Measurements from ENCODE around the gene WDPCP. TPM values are rescaled to one million over a fixed set of nuclear protein-coding genes. Genes with fewer than 3 reads are reported as not detected.
A peak's percentile ranks its signal among the peaks of the same experiment; 100 is the strongest.

Gene WDPCP
- total and polyA plus RNA-seq, 2 of the 13 experiments (the other 11 are each of a cell fraction or from before 2014, with no cell fraction given), result 2.9 to 5.2 TPM

DNA sequence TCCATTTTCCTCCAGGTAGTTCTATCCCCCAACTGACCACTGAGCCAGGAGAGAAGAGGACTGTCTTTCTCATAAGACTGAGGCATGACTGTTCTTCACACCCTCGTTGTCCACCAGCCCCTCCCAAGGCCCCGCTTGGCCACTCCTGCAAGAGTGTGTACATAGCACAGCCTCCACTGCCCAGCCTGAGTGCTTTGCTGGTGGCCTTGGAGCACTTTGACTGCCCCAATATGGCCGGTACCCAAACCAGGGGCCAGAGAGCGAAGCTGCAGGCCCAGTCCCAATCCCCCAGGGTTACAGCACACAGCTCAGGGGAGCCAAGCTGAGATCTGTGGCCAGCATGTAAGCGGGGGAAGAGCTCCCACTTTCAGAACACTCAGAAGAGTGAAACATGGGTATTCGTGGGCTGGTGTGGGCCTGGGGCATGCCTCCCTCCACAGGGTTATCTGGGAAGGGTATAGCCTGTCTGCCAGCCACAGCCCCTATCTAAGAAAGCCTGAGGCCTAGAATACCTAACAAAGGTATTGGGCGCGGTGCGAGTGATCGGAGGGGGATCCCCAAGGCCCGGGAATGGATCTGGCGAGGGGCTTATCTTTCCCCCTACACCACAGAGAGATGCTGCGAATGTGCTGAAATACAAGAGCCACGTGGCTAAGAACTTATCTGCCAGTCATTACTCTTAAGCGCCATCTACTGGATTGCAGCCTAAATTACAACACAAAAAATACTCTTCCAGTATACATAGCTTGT lies 163.8 kb downstream of the WDPCP start (continued):
- no peak for TF ChIP-seq AKNA (CRISPR knock-in tag; IDR thresholded peaks at IDR 0.05; ENCODE audit: borderline replicate concordance)
- TF ChIP-seq, protein P1, sequence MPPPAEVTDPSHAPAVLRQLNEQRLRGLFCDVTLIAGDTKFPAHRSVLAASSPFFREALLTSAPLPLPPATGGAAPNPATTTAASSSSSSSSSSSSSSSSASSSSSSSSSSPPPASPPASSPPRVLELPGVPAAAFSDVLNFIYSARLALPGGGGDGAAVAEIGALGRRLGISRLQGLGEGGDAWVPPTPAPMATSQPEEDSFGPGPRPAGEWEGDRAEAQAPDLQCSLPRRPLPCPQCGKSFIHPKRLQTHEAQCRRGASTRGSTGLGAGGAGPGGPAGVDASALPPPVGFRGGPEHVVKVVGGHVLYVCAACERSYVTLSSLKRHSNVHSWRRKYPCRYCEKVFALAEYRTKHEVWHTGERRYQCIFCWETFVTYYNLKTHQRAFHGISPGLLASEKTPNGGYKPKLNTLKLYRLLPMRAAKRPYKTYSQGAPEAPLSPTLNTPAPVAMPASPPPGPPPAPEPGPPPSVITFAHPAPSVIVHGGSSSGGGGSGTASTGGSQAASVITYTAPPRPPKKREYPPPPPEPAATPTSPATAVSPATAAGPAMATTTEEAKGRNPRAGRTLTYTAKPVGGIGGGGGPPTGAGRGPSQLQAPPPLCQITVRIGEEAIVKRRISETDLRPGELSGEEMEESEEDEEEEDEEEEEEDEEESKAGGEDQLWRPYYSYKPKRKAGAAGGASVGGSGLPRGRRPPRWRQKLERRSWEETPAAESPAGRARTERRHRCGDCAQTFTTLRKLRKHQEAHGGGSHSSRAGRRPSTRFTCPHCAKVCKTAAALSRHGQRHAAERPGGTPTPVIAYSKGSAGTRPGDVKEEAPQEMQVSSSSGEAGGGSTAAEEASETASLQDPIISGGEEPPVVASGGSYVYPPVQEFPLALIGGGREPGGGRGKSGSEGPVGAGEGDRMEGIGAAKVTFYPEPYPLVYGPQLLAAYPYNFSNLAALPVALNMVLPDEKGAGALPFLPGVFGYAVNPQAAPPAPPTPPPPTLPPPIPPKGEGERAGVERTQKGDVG (CRISPR knock-in tag; IDR thresholded peaks at IDR 0.05; ENCODE audit: borderline replicate concordance), result no peak
- TF ChIP-seq, protein P2, sequence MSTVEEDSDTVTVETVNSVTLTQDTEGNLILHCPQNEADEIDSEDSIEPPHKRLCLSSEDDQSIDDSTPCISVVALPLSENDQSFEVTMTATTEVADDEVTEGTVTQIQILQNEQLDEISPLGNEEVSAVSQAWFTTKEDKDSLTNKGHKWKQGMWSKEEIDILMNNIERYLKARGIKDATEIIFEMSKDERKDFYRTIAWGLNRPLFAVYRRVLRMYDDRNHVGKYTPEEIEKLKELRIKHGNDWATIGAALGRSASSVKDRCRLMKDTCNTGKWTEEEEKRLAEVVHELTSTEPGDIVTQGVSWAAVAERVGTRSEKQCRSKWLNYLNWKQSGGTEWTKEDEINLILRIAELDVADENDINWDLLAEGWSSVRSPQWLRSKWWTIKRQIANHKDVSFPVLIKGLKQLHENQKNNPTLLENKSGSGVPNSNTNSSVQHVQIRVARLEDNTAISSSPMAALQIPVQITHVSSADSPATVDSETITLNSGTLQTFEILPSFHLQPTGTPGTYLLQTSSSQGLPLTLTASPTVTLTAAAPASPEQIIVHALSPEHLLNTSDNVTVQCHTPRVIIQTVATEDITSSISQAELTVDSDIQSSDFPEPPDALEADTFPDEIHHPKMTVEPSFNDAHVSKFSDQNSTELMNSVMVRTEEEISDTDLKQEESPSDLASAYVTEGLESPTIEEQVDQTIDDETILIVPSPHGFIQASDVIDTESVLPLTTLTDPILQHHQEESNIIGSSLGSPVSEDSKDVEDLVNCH (CRISPR knock-in tag; IDR thresholded peaks at IDR 0.05), result no peak
- TF ChIP-seq ZNF441 (CRISPR knock-in tag; IDR thresholded peaks at IDR 0.05; ENCODE audit: borderline replicate concordance), result no peak
- TF ChIP-seq ZNF124 (CRISPR knock-in tag; IDR thresholded peaks at IDR 0.05), result no peak
- no peak for TF ChIP-seq SRSF1 (optimal IDR thresholded peaks at IDR 0.05; ENCODE audit: low read depth, low read length)
- TF ChIP-seq HMGXB3 (CRISPR knock-in tag; IDR thresholded peaks at IDR 0.05; ENCODE audit: borderline replicate concordance), result no peak
- TF ChIP-seq ZNF180 (CRISPR knock-in tag; IDR thresholded peaks at IDR 0.05; ENCODE audit: borderline replicate concordance, low read depth), result no peak
- no peak for TF ChIP-seq HCFC1 (IDR thresholded peaks at IDR 0.05; ENCODE audit: low read depth, low read length)
- TF ChIP-seq ZMYM4 (CRISPR knock-in tag; IDR thresholded peaks at IDR 0.05), result peak; percentile 72; the same call in 1 of the 2 replicates
- TF ChIP-seq MYC (CRISPR knock-in tag; IDR thresholded peaks at IDR 0.05; ENCODE audit: borderline replicate concordance), result peak; percentile 31; the same call in 1 of the 2 replicates
- peak; percentile 70; the same call in 1 of the 2 replicates for TF ChIP-seq ZNF598 (CRISPR knock-in tag; IDR thresholded peaks at IDR 0.05; ENCODE audit: borderline replicate concordance)
- TF ChIP-seq NR2C2 (CRISPR knock-in tag; IDR thresholded peaks at IDR 0.05; ENCODE audit: borderline replicate concordance), result no peak

Measured in HepG2 (cell line).